ENCODE data around the gene HTD2. TPM values are rescaled to one million over a fixed set of nuclear protein-coding genes. Genes with fewer than 3 reads are reported as not detected.

HTD2 gene
- polyA plus RNA-seq, 1 experiment: 5.2 TPM

DNA sequence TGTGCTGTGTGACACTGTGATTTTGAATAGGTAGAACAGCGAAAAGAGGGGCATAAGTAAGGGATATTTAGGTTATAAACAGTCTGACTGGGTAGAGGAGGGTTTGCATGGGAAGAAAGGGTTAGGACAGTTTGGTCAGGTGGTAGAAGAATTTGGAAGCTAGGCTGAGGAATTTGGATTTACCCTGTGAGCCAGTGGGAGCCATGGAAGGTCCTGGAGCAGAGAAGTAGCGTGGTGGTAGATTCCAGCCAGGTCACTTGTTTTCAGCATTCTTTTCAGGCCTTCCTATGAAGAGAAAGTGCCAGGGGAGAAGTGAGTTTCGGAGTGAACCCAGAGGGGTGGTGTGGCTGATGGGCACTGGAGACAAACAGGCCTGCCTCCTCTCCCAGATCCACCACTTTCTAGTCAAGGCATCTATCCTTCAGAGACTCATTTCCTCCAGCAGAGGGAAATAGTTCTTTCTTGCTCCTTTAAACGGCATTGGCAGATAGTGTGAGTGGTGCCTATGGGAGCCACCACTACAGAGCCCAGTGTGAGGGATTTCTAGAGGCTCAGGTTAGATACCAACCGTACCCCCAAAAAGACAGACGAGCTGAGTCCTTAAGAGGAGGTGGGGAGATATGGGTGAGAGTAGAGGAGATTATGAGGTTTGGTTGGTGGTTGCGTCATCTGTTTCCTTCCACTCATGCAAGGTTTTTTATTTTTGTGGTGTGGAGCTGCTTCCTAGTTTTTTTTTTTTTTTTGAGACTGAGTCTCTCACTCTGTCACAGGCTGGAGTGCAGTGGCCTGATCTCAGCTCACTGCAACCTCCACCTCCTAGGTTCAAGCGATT lies 47.6 kb downstream of the HTD2 start:
- ChIA-PET CTCF (interaction anchor here (1.0 to 1.1 kb wide), 2 partner anchors 11 to 19 kb away, joined by 3 read pairs; no protein-coding TSS in a partner anchor), POLR2A (no interaction called here)
- DNase-seq (ENCODE audit: low read depth): no peak
- Histone ChIP-seq H3K27me3 (ENCODE audit: control insufficient read depth, insufficient read depth, low read length) (no peaks in the 10 kb centered on the region), H3K4me3 (ENCODE audit: low read depth, low read length) (no peak overlapping the region), H3K36me3 (ENCODE audit: control insufficient read depth, insufficient read depth, low read length) (no peaks in the 10 kb centered on the region)
- TF ChIP-seq, protein P1, sequence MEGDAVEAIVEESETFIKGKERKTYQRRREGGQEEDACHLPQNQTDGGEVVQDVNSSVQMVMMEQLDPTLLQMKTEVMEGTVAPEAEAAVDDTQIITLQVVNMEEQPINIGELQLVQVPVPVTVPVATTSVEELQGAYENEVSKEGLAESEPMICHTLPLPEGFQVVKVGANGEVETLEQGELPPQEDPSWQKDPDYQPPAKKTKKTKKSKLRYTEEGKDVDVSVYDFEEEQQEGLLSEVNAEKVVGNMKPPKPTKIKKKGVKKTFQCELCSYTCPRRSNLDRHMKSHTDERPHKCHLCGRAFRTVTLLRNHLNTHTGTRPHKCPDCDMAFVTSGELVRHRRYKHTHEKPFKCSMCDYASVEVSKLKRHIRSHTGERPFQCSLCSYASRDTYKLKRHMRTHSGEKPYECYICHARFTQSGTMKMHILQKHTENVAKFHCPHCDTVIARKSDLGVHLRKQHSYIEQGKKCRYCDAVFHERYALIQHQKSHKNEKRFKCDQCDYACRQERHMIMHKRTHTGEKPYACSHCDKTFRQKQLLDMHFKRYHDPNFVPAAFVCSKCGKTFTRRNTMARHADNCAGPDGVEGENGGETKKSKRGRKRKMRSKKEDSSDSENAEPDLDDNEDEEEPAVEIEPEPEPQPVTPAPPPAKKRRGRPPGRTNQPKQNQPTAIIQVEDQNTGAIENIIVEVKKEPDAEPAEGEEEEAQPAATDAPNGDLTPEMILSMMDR (IDR thresholded peaks at IDR 0.05; ENCODE audit: insufficient read depth, low read depth, low read length): peak; percentile 19; the same call in 1 of the 2 replicates

GRCh38 chr3:58355179-58355578 lies 48.9 kb downstream of the HTD2 start:
- no peaks in the 10 kb centered on the region for H3K27me3 ChIP-seq (ENCODE audit: control insufficient read depth, insufficient read depth, low read length)
- DNase-seq (ENCODE audit: low read depth): no peak
- TF ChIP-seq, protein P1 (IDR thresholded peaks at IDR 0.05; ENCODE audit: insufficient read depth, low read depth, low read length): no peak
- H3K4me3 ChIP-seq (ENCODE audit: low read depth, low read length): no peak overlapping the region
- POLR2A ChIA-PET: no interaction called here
- CTCF ChIA-PET: no interaction called here
- H3K36me3 ChIP-seq (ENCODE audit: control insufficient read depth, insufficient read depth, low read length): no peaks in the 10 kb centered on the region

DNA sequence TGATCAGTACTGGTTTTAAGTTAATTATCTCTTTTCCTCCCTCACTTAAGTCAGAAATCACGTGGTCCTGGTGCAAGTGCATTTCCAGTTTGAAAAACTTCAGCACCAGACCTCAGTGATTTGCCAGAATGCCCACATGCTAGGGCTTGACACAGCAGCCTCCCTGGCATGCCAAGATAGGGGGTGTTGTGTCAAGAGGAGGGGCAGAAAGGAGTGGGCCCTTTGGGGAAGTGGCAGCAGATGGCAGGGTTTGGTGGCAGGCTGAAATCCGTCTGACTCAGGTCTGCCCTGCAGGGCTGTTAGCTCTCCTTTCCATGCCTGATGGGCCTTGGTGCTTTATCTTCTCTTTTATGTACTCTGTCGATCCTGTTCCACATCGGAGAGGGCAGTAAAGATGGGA lies 49.7 kb downstream of the HTD2 start:
- Histone ChIP-seq H3K36me3 (ENCODE audit: control insufficient read depth, insufficient read depth, low read length) (no peaks in the 10 kb centered on the region), H3K27me3 (ENCODE audit: control insufficient read depth, insufficient read depth, low read length) (no peaks in the 10 kb centered on the region), H3K4me3 (ENCODE audit: low read depth, low read length) (no peak overlapping the region)
- CTCF ChIA-PET: no interaction called here
- TF ChIP-seq, protein P1 (IDR thresholded peaks at IDR 0.05; ENCODE audit: insufficient read depth, low read depth, low read length): no peak
- no peak for DNase-seq (ENCODE audit: low read depth)
- POLR2A ChIA-PET: no interaction called here

DNA sequence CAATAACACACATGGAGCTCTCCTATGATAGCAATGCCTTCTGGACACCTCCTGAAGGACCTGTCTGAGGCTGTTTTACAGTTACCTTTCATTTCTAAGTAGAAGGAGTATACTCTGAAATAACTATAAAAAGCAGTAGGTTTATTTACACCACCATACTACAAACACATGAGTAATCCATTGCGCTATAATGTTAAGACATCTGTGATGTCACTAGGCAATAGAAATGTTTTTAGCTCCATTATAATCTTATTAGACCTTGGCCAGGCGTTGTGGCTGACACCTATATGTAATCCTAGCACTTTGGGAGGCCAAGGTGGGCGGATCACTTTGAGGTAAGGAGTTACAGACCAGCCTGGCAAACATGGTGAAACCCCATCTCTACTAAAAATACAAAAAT lies 51.1 kb downstream of the HTD2 start:
- no peak for DNase-seq (ENCODE audit: low read depth)
- no peak overlapping the region for H3K4me3 ChIP-seq (ENCODE audit: low read depth, low read length)
- TF ChIP-seq, protein P1 (IDR thresholded peaks at IDR 0.05; ENCODE audit: insufficient read depth, low read depth, low read length): no peak
- POLR2A ChIA-PET: no interaction called here
- CTCF ChIA-PET: interaction anchor here (0.6 kb wide), 1 partner anchor 10 kb away, joined by 3 read pairs; no protein-coding TSS in a partner anchor
- no peaks in the 10 kb centered on the region for H3K27me3 ChIP-seq (ENCODE audit: control insufficient read depth, insufficient read depth, low read length)
- no peaks in the 10 kb centered on the region for H3K36me3 ChIP-seq (ENCODE audit: control insufficient read depth, insufficient read depth, low read length)

GRCh38 chr3:58358092-58358491 lies 51.8 kb downstream of the HTD2 start:
- POLR2A ChIA-PET: no interaction called here
- CTCF ChIA-PET: interaction anchor here (0.6 kb wide), 1 partner anchor 11 kb away, joined by 3 read pairs; no protein-coding TSS in a partner anchor
- TF ChIP-seq, protein P1 (IDR thresholded peaks at IDR 0.05; ENCODE audit: insufficient read depth, low read depth, low read length): no peak

More at GRCh38 chr3:58358092-58358491, 51.8 kb downstream of the HTD2 start:
- Histone ChIP-seq H3K4me3 (ENCODE audit: low read depth, low read length) (no peak overlapping the region), H3K27me3 (ENCODE audit: control insufficient read depth, insufficient read depth, low read length) (no peaks in the 10 kb centered on the region), H3K36me3 (ENCODE audit: control insufficient read depth, insufficient read depth, low read length) (no peaks in the 10 kb centered on the region)
- no peak for DNase-seq (ENCODE audit: low read depth)
